NB4 (cell line): ENCODE data around the gene MRPS31.

Experiments
- CTCF ChIP-seq: IDR thresholded peaks from one replicate; pipeline ENCODE4 v1.5.1; 2012; ENCODE audit warnings: low read depth, low read length
- MYC ChIP-seq: IDR thresholded peaks from 2 replicates; pipeline ENCODE4 v1.6.1; 2011; ENCODE audit warnings: low read depth, low read length

GRCh38 chr13:40762849-40763248 is 8.1 kb downstream of the MRPS31 start:
- TF ChIP-seq CTCF (no peak), MYC (no peak)
